Transverse colon (tissue), 4 donors: Measurements from ENCODE around the gene TMEM238L. TPM values are rescaled to one million over a fixed set of nuclear protein-coding genes. Genes with fewer than 3 reads are reported as not detected.

ENCODE experiments used
- DNase-seq: peaks from one replicate; pipeline ENCODE4 v3.0.0-alpha.2; 2019
- H3K27ac ChIP-seq, 4 donors: fragments of 200-600 bp; sonication (generic); 2 replicates each; pipeline ENCODE4 v1.5.1; 2016 to 2018; ENCODE audit warnings: inconsistent platforms in 4 of 4
- H3K27me3 ChIP-seq: fragments of 200-600 bp; sonication (generic); 2 replicates; pipeline ENCODE4 v1.5.1; 2017; ENCODE audit warnings: inconsistent platforms
- H3K36me3 ChIP-seq, 4 donors: fragments of 200-600 bp; sonication (generic); 2 replicates each; pipeline ENCODE4 v1.5.1; 2017 to 2019; ENCODE audit warnings: inconsistent platforms in 4 of 4
- H3K4me1 ChIP-seq, 4 donors: fragments of 200-600 bp; sonication (generic); 2 replicates each; pipeline ENCODE4 v1.5.1; 2017 to 2020; ENCODE audit warnings: inconsistent platforms in 4 of 4
- H3K4me3 ChIP-seq, 4 donors: fragments of 200-600 bp; sonication (generic); 1 replicate in 1 of 4; 2 replicates in 3 of 4; pipeline versions ENCODE4 v1.5.1 to v1.6.1; 2017 to 2019; ENCODE audit warnings: inconsistent platforms in 4 of 4
- H3K9me3 ChIP-seq, 2 donors: fragments of 200-600 bp; sonication (generic); 2 replicates each; pipeline ENCODE4 v1.5.1; 2017 to 2019; ENCODE audit warnings: inconsistent platforms in 2 of 2
- EP300 ChIP-seq: sonication (generic); formaldehyde crosslinking; IDR thresholded peaks from one replicate; pipeline ENCODE4 v1.6.1; 2017; ENCODE audit warnings: antibody characterized with exemption, low read depth
- POLR2A ChIP-seq: fragments of 450-650 bp; IDR thresholded peaks from one replicate; pipeline ENCODE4 v1.6.1; 2016; ENCODE audit warnings: antibody characterized with exemption, mild to moderate bottlenecking, moderate library complexity
- POLR2AphosphoS5 ChIP-seq, 3 donors: sonication (generic); formaldehyde crosslinking; IDR thresholded peaks; one replicate each; pipeline ENCODE4 v1.6.1; 2016; ENCODE audit warnings: antibody characterized with exemption in 3 of 3
- WGBS, 2 donors: methylation state at CpG; one replicate each; pipeline ENCODE4 v1.1.5; 2018; ENCODE audit warnings: low coverage in 1 of 2; 5-methylcytosine and 5-hydroxymethylcytosine counted together
- in situ Hi-C, 4 donors: fragments of 200-750 bp; cut with MboI; loops; one replicate each; pipeline versions ENCODE4 v1.15.0 to v1.15.1; 2017; ENCODE audit warnings: low sequenced_read_pairs in 3 of 4, low pct_ligation_motif_present in 1 of 4, low pct_unique_long_range_greater_than_20kb in 1 of 4
- intact Hi-C: fragments of 100-400 bp; cut with DNase I; formaldehyde crosslinking; loops from one replicate; pipeline ENCODE4 v1.15.1; 2023; ENCODE audit warnings: low total_unique reads
- total RNA-seq, 4 donors: library from RNA; depleted of rRNA; stranded (reverse); fragments of >200 nt; gene quantifications; one replicate each; pipeline ENCODE4 v1.1.0, GENCODE V29; 2016
- TF ChIP-seq, protein P1 (sequence below), 5 experiments: fragments of 200-600 bp in 3 of 5; fragments of 450-650 bp in 2 of 5; sonication (generic) in 3 of 5; IDR thresholded peaks; 1 replicate in 2 of 5; 2 replicates in 3 of 5; pipeline ENCODE4 v1.5.1; 2016 to 2017; ENCODE audit warnings: antibody characterized with exemption in 5 of 5, inconsistent platforms in 3 of 5, mild to moderate bottlenecking in 2 of 5, moderate library complexity in 1 of 5

The TMEM238L gene
- total RNA-seq, 4 donors from 2014 or later, result 34.4 to 66.5 (median 42.5) TPM

- no peaks in the 10 kb centered on the region for H3K9me3 ChIP-seq
- TF ChIP-seq POLR2AphosphoS5 (IDR thresholded peaks at IDR 0.05) (peak in 2 of 3 donors; percentile 42 to 65), EP300 (no peak)
- TF ChIP-seq, protein P1, sequence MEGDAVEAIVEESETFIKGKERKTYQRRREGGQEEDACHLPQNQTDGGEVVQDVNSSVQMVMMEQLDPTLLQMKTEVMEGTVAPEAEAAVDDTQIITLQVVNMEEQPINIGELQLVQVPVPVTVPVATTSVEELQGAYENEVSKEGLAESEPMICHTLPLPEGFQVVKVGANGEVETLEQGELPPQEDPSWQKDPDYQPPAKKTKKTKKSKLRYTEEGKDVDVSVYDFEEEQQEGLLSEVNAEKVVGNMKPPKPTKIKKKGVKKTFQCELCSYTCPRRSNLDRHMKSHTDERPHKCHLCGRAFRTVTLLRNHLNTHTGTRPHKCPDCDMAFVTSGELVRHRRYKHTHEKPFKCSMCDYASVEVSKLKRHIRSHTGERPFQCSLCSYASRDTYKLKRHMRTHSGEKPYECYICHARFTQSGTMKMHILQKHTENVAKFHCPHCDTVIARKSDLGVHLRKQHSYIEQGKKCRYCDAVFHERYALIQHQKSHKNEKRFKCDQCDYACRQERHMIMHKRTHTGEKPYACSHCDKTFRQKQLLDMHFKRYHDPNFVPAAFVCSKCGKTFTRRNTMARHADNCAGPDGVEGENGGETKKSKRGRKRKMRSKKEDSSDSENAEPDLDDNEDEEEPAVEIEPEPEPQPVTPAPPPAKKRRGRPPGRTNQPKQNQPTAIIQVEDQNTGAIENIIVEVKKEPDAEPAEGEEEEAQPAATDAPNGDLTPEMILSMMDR (IDR thresholded peaks at IDR 0.05), result peak in 1 of 5 experiments; percentile 8
- H3K36me3 ChIP-seq, result no peaks in the 10 kb centered on the region
- in situ Hi-C loops (no loop called here), intact Hi-C loops (no loop called here)
- H3K27ac ChIP-seq, result peak overlapping the region; percentile 87 to 94 (median 90)
- peaks cover 14 to 39% (median 29%) of the 10 kb centered on the region in 4 donors for H3K4me1 ChIP-seq
- no peaks in the 10 kb centered on the region for H3K27me3 ChIP-seq
- peak overlapping the region in 2 of 4 donors; percentile 1 to 28 for H3K4me3 ChIP-seq
- 49 to 54% methylated on average over 9 to 11 of the region's 11 CpGs for WGBS, 2 donors
- peak; percentile 57 for DNase-seq
These were observed 6.2 kb downstream of the TMEM238L start for GRCh38 chr17:10797476-10798328.

DNA sequence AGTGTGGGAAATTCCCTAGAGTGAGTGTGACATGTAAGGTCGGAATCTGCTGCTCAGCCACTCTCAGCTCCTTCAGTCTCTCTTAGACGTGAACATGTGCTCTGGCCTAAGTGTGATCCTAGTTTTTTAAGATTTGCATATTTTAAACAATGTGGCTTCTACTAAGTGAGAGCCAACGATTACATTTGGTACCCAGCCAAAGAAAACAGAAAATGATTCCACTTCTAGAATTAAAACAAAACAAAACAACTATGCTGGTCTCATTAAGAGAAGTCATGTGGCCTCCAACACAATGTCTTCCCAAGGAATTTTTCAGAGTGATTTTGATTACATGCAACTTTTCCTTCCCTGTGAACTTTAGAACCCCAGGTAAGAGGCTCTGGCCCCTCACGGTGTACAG lies 10.1 kb downstream of the TMEM238L start:
- peaks cover 14 to 53% (median 37%) of the 10 kb centered on the region in 4 donors for H3K4me1 ChIP-seq
- no peak for DNase-seq
- H3K27me3 ChIP-seq, result no peaks in the 10 kb centered on the region
- no peak overlapping the region for H3K4me3 ChIP-seq
- WGBS, 2 donors, result 42 to 43% methylated on average over 4 of the region's 4 CpGs
- H3K9me3 ChIP-seq, result no peaks in the 10 kb centered on the region
- no peaks in the 10 kb centered on the region for H3K36me3 ChIP-seq
- TF ChIP-seq EP300 (no peak), POLR2A (no peak), POLR2AphosphoS5 (IDR thresholded peaks at IDR 0.05) (no peak)
- TF ChIP-seq, protein P1 (IDR thresholded peaks at IDR 0.05), result no peak
- in situ Hi-C loops (no loop called here), intact Hi-C loops (no loop called here)
- no peak overlapping the region for H3K27ac ChIP-seq

GRCh38 chr17:10793256-10793655 lies 10.6 kb downstream of the TMEM238L start:
- in situ Hi-C loops (no loop called here), intact Hi-C loops (no loop called here)
- no peaks in the 10 kb centered on the region for H3K36me3 ChIP-seq
- H3K9me3 ChIP-seq, result no peaks in the 10 kb centered on the region
- H3K27me3 ChIP-seq, result no peaks in the 10 kb centered on the region
- H3K4me3 ChIP-seq, result no peak overlapping the region
- peak overlapping the region in 1 of 4 donors; percentile 65 for H3K27ac ChIP-seq
- TF ChIP-seq, protein P1 (IDR thresholded peaks at IDR 0.05), result no peak
- no peak for TF ChIP-seq EP300
- no peak for TF ChIP-seq POLR2A
- TF ChIP-seq POLR2AphosphoS5 (IDR thresholded peaks at IDR 0.05), result no peak
- DNase-seq, result no peak
- 77 to 84% methylated on average over 7 of the region's 7 CpGs for WGBS, 2 donors
- H3K4me1 ChIP-seq, result peaks cover 10 to 47% (median 33%) of the 10 kb centered on the region in 4 donors

DNA sequence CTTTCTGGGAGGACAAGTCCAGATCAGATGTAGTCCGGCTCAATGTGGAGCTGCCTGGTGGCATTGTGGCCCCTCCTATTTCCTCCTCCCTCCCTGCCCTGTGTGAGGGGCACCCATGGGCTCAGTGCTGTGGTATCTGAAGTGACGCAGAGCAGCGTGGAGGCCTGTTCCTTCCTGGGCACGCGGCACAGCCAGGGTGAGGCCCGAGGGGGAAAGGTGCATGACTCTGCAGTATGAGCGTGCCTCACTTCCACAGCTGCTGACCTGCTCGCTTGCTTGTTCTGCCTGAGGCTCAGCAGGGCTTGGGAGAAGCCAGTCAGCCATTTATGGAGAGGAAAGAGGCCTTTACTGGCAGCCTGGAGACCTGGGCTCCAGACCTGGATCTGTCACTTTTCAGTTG lies 11.7 kb downstream of the TMEM238L start:
- DNase-seq, result peak; percentile 58
- H3K27me3 ChIP-seq, result no peaks in the 10 kb centered on the region
- no peak overlapping the region for H3K4me3 ChIP-seq
- intact Hi-C loops, result no loop called here
- H3K4me1 ChIP-seq, result peaks cover under 1 to 40% (median 23%) of the 10 kb centered on the region in 4 donors
- TF ChIP-seq, protein P1 (IDR thresholded peaks at IDR 0.05), result no peak
- TF ChIP-seq POLR2AphosphoS5 (IDR thresholded peaks at IDR 0.05) (peak in 1 of 3 donors; percentile 34), POLR2A (no peak)
- in situ Hi-C loops, result no loop called here
- WGBS, 2 donors, result 44% methylated on average over 8 of the region's 8 CpGs; no CpG with 5 or more reads in 1 of the 2 donors
- H3K27ac ChIP-seq, result peak overlapping the region; percentile 55 to 68 (median 62)
- H3K36me3 ChIP-seq, result no peaks in the 10 kb centered on the region
- H3K9me3 ChIP-seq, result no peaks in the 10 kb centered on the region
